ENCODE measurements around the gene PLA2G5. TPM values are rescaled to one million over a fixed set of nuclear protein-coding genes. Genes with fewer than 3 reads are reported as not detected.

Gene PLA2G5
- total and polyA plus RNA-seq, 2 of the 8 experiments (the other 6 are each of a cell fraction or from before 2014, with no cell fraction given), result 0.05 TPM; not detected in 1

GRCh38 chr1:20051218-20051829 is 18.7 kb upstream of the PLA2G5 start (continued):
- no peak for TF ChIP-seq ATF2 (IDR thresholded peaks at IDR 0.05; ENCODE audit: low read length)
- TF ChIP-seq EGR1 (IDR thresholded peaks at IDR 0.05; ENCODE audit: borderline replicate concordance, low read depth, low read length), result no peak
- TF ChIP-seq BCL11A (IDR thresholded peaks at IDR 0.05; ENCODE audit: low read depth in 2 of 2, low read length in 2 of 2), result no peak
- TF ChIP-seq ASH2L (IDR thresholded peaks at IDR 0.05; ENCODE audit: low read length), result no peak
- TF ChIP-seq CTBP2 (IDR thresholded peaks at IDR 0.05; ENCODE audit: borderline replicate concordance, insufficient read depth, insufficient read length, low read length), result no peak
- TF ChIP-seq POLR2A (IDR thresholded peaks at IDR 0.05; ENCODE audit: control extremely low read depth in 1 of 2, low read depth in 2 of 2, low read length in 2 of 2), result no peak
- no peak for TF ChIP-seq FOSL1 (IDR thresholded peaks at IDR 0.05; ENCODE audit: insufficient read depth, low read depth, low read length)
- no peak for TF ChIP-seq TAF1 (IDR thresholded peaks at IDR 0.05; ENCODE audit: low read depth, low read length)
- TF ChIP-seq CREB1 (IDR thresholded peaks at IDR 0.05), result no peak
- TF ChIP-seq SRF (IDR thresholded peaks at IDR 0.05; ENCODE audit: low read depth, low read length), result no peak
- TF ChIP-seq BRCA1 (IDR thresholded peaks at IDR 0.05; ENCODE audit: low read depth, low read length), result no peak
